GM06990 (cell line): ENCODE data around the gene POC1B.

Source experiments
- DNase-seq: peaks from one replicate; pipeline ENCODE4 v3.0.0-alpha.2; 2011; ENCODE audit not compliant: insufficient read length; ENCODE audit errors: extremely low read depth
- H3K27me3 ChIP-seq: replicated peaks from 2 replicates; pipeline ENCODE4 v1.6.0; 2011; ENCODE audit warnings: low read length; ENCODE audit not compliant: control insufficient read depth, insufficient read depth
- H3K36me3 ChIP-seq: 2 replicates; pipeline ENCODE4 v1.5.1; 2011; ENCODE audit warnings: low read length; ENCODE audit not compliant: control insufficient read depth, insufficient read depth
- H3K4me3 ChIP-seq: replicated peaks from 2 replicates; pipeline ENCODE4 v1.5.1; 2011; ENCODE audit warnings: low read depth, mild to moderate bottlenecking, control low read depth, low read length
- TF ChIP-seq, protein P1 (sequence below): IDR thresholded peaks from 2 replicates; pipeline ENCODE4 v1.5.1; 2011; ENCODE audit warnings: low read length, control low read depth, mild to moderate bottlenecking, inconsistent platforms; ENCODE audit not compliant: insufficient read depth, poor library complexity, severe bottlenecking

Gene POC1B

DNA sequence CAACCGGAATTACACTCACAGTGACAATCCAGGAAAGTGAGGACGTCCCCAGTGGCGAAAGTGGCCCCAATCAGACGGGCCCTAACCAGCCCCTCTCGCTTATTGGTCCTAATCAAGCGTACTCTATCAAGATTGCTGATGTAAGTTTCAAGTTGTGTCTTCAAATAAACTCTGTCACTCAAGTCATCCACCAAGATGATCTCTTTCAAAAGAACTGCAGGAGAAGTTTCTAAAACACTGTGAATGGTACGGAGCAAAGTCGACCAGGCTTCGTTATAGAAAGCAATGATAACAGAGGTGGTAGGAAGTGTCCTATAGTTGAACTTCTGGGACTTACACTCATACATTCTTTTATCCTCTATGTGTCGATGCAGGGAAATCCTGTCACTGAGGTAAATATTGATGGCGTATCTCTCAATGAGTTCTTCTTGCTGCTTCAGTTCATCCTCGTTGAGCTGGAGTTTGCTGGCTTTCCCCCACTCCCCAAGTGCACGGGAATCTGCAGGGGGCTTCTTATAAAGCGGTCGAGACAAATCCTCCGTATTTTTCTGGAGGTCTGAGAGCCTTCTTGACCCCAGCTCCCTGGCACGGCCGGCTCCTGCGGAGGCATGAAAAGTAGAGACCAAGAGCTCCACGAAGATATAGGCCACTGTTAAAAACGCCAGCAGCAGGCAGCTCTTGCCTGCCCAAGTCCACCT, 1.9 kb downstream of the POC1B start:
- DNase-seq: no peak
- TF ChIP-seq, protein P1, sequence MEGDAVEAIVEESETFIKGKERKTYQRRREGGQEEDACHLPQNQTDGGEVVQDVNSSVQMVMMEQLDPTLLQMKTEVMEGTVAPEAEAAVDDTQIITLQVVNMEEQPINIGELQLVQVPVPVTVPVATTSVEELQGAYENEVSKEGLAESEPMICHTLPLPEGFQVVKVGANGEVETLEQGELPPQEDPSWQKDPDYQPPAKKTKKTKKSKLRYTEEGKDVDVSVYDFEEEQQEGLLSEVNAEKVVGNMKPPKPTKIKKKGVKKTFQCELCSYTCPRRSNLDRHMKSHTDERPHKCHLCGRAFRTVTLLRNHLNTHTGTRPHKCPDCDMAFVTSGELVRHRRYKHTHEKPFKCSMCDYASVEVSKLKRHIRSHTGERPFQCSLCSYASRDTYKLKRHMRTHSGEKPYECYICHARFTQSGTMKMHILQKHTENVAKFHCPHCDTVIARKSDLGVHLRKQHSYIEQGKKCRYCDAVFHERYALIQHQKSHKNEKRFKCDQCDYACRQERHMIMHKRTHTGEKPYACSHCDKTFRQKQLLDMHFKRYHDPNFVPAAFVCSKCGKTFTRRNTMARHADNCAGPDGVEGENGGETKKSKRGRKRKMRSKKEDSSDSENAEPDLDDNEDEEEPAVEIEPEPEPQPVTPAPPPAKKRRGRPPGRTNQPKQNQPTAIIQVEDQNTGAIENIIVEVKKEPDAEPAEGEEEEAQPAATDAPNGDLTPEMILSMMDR: no peak
- no peaks in the 10 kb centered on the region for H3K36me3 ChIP-seq
- peak overlapping the region; percentile 89 for H3K4me3 ChIP-seq
- no peaks in the 10 kb centered on the region for H3K27me3 ChIP-seq

DNA sequence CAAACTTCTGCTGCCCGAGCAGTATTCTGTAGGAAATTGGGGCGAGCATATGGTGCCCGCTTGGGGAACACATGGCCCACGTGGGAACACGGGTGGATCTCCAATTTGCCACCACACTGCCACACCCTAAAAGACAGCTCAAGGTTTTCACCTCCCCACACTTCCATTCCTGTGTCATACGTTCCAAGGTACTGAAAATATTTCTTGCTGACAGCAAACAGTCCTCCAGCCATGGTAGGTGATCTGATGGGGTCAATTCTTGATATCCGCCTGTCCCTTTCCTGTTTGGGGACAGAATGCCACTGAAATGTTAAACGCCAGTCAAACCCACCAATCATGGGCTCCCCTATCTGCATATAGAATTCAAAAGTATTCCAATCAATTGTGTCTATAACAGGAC, 2.5 kb downstream of the POC1B start:
- no peaks in the 10 kb centered on the region for H3K27me3 ChIP-seq
- no peak for DNase-seq
- H3K36me3 ChIP-seq: no peaks in the 10 kb centered on the region
- H3K4me3 ChIP-seq: no peak overlapping the region; the same call in 1 of the 2 replicates
- TF ChIP-seq, protein P1: no peak

DNA sequence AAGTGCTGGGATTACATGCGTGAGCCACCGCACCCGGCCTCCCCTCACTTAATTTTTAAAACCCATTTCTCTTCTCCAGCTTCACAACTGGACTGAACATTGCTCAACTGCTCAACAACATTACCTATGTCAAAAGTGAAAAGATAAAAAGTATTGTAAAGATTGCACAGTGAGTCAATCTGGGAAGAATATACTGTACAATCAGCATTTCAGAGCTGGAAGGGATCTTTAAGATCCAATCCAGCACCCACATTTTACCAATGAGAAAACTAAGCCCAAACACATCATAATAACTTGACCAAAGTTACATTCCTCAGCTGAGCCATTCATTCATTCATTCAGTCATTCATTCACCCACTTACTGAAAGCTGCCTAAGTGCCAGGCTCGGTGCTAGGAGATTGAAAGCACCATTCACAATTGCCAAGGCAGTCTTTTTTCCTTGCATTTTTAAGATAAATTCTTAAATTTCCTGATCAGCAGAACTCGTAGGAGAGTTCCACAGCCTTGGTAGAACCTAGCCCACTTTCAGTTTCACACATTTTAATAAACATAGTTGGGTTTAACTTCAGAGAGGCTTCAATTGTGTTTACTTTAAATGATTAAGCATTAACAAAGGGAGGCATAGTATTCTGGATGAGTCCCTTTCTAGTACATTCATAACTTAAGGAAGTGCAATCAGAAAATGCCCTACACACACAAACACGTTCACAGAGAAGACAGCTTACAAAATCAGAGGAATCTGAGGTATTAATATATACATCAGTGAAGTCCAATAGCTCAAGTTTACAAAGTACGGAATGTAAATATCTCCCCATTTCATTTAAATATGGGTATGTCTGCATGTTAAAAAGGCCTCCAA, 4.3 kb downstream of the POC1B start:
- H3K36me3 ChIP-seq: no peaks in the 10 kb centered on the region
- TF ChIP-seq, protein P1: no peak
- no peak for DNase-seq
- H3K4me3 ChIP-seq: peak overlapping the region; percentile 20
- H3K27me3 ChIP-seq: no peaks in the 10 kb centered on the region

DNA sequence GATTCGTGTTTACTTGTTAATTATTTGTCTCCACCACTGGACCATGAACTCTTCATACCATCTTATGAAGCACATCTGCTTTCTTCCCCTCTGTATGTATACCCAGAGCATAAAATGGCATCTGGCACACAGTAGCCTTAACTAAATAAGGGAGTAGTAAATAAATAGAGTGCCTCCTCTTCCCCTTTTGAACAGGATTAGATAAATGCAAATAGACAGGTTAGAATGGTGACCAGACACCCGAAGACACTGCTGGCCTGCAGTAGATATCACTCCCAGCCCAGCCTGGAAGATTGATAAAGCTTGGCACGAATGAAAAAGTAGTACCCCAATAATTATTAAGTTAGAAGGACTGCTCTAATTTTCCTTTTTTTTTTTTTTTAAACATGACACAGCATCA, 8.1 kb downstream of the POC1B start:
- no peak overlapping the region for H3K4me3 ChIP-seq
- no peaks in the 10 kb centered on the region for H3K36me3 ChIP-seq
- no peak for DNase-seq
- TF ChIP-seq, protein P1: no peak
- no peaks in the 10 kb centered on the region for H3K27me3 ChIP-seq

DNA sequence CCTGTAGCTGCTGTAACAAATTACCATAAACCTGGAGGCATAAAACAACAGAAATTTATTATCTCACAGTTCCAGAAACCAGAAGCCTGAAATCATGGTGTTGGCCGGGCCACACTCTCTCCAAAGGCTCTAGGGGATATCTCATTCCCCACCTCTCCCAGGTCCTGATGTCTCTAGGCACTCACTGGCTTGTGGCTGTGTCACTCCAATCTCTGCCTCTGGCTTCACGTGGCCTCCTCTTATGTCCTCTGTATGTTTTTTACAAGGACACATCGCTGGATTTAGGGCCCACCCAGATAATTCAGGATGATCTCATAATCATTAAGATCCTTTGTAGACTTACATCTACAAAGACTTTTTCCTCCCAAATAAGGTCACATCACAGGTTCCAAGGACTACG, 9.2 kb downstream of the POC1B start:
- DNase-seq: no peak
- no peaks in the 10 kb centered on the region for H3K27me3 ChIP-seq
- TF ChIP-seq, protein P1: no peak
- no peak overlapping the region for H3K4me3 ChIP-seq
- H3K36me3 ChIP-seq: no peaks in the 10 kb centered on the region
